Sigmoid colon (tissue), 3 donors: ENCODE measurements around the gene SYNGR3.

Experiments used
- CTCF ChIP-seq, 4 experiments: fragments of 450-650 bp in 3 of 4; fragments of 200-600 bp in 1 of 4; IDR thresholded peaks; one replicate each; pipeline ENCODE4 v1.5.1; 2016 to 2019; ENCODE audit warnings: antibody characterized with exemption in 4 of 4, mild to moderate bottlenecking in 3 of 4, moderate library complexity in 2 of 4
- POLR2A ChIP-seq, 2 donors: fragments of 450-650 bp; IDR thresholded peaks; one replicate each; pipeline ENCODE4 v1.6.1; 2016; ENCODE audit warnings: antibody characterized with exemption in 2 of 2, mild to moderate bottlenecking in 2 of 2, moderate library complexity in 2 of 2

- TF ChIP-seq CTCF (IDR thresholded peaks at IDR 0.05), result no peak
- TF ChIP-seq POLR2A (IDR thresholded peaks at IDR 0.05), result no peak
Observed at GRCh38 chr16:1991588-1991947, 1.8 kb downstream of the SYNGR3 start.
